Measurements from ENCODE around the gene YWHAQ.
"Not testable (repeated sequence)": the region's sequence is repeated elsewhere in the genome, so short reads cannot be mapped to it uniquely, and the experiment has no call there.

The YWHAQ gene

GRCh38 chr2:9595746-9596145, 35.1 kb downstream of the YWHAQ start:
- FAIRE-seq, result no peak
- no peak for DNase-seq (ENCODE audit: insufficient read length, low spot score)

DNA sequence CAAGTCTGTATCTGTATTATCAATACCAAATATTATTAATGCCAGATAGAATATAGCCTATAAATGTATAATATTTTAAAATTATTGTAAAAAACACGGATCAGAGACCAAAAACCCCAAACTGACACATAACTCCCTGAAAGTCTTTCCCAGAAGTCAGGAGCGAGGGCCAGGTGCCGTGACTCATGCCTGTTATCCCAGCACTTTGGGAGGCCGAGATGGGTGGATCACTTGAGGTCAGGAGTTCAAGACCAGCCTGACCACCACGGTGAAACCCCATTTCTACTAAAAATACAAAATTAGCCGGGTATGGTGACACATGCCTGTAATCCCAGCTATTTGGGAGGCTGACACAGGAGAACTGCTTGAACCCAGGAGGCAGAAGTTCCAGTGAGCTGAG, 35.5 kb downstream of the YWHAQ start:
- DNase-seq (ENCODE audit: insufficient read length, low spot score); FAIRE-seq: not testable (repeated sequence)

DNA sequence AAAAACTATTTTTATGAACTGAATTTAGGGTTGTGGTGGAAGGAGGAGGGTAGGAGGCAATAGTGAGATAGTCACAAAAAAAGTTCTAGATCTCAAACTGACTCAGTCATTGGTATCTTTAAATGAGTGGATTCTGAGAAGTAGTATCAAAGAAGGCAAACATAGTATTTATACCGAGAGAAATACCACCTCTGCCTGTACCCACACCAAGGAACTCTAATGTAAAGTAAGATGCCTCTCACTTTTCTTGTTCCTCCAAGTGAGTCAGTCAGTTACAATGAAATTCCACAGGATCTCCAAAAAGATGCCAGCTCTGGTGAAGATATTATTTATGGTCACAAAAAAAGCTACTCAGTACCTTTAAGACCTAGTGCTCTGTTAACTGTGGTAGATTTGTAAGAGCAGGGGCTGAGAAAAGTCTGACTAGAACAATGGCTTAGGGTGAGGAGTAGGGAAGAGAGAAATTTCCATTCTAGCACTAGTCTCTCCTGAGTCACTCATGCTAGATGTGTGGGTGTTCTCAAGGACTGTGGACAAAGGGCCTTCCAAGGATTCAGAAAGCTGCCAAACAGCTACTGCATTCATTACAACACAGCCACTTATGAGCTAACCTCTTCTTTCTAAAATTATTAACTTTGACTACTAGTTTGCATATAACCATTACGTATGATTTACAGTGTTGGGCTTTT, 36.3 kb downstream of the YWHAQ start:
- FAIRE-seq, result peak; percentile 59

DNA sequence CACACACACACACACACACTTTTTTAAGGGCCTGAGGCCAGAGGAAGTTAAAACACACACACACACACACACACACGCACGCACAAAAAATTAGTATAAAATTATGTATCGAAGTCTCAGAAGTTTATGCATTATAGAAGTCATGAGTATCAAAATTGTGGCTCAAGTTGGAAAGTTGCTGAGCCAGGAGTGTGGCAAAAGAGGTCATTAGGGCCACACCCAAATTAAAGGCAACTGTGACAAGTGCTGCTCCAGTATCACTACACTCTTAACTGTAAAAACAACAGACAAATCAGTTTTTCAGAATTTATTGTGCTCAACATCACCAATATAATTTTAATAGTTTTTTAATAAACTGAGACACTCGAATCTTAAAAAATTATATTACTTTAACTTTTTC, 36.9 kb downstream of the YWHAQ start:
- DNase-seq (ENCODE audit: insufficient read length, low spot score), result no peak
- no peak for FAIRE-seq

More for the DNA sequence above, 36.3 kb downstream of the YWHAQ start:
- DNase-seq (ENCODE audit: insufficient read length, low spot score), result no peak

DNA sequence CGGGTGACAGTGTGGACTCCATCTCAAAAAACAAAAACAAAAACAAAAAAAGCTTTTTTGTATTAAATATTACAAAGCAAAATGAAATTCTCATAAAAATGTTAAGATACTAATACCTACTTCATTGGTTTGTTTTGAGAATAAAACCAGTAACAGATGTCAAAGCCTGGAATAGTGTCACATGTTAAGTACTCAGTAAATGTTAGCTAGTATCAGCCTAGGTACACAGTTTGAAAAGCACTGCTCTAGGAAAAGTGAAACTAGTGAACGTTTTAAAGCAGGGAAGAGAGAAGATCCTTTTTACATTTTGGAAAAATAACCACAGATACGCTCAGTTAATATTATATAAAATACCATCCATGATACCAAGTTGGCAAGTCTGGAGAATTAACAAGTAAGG, 38.1 kb downstream of the YWHAQ start:
- DNase-seq (ENCODE audit: insufficient read length, low spot score) (no peak), FAIRE-seq (no peak)

- no peak for DNase-seq (ENCODE audit: insufficient read length, low spot score)
- peak; percentile 4 for FAIRE-seq
Measured at GRCh38 chr2:9590641-9591040, 40.2 kb downstream of the YWHAQ start.

GRCh38 chr2:9586465-9586864, 44.3 kb downstream of the YWHAQ start:
- no peak for DNase-seq (ENCODE audit: insufficient read length, low spot score)
- FAIRE-seq, result no peak

- no peak for DNase-seq (ENCODE audit: insufficient read length, low spot score)
- no peak for FAIRE-seq
Measured at GRCh38 chr2:9585486-9585885, 45.3 kb downstream of the YWHAQ start.

- DNase-seq (ENCODE audit: insufficient read length, low spot score), result not testable (repeated sequence)
- peak; percentile 39 for FAIRE-seq
Measured at GRCh38 chr2:9584902-9585301, 45.9 kb downstream of the YWHAQ start.

DNA sequence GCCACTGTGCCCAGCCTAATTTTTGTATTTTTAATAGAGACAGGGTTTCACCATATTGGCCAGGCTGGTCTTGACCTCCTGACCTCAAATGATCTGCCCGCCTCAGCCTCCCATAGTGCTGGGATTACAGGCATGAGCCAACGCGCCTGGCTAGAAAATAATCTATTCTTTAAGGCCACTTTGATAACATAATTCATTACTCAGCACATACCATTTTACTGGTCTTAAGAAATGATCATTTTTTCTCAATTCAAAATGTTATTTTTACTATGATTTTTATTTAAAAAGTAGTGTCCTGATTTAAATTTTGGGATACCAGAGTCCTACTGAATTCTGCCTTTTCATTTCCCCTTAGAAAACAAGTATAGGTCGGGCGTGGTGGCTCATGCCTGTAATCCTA, 48.2 kb downstream of the YWHAQ start:
- no peak for FAIRE-seq

GRCh38 chr2:9578467-9579235, 52.1 kb downstream of the YWHAQ start:
- no peak for DNase-seq (ENCODE audit: insufficient read length, low spot score)
- FAIRE-seq, result no peak

More for the DNA sequence above, 48.2 kb downstream of the YWHAQ start:
- DNase-seq (ENCODE audit: insufficient read length, low spot score), result no peak

GRCh38 chr2:9574331-9574730, 56.5 kb downstream of the YWHAQ start:
- FAIRE-seq (no peak), DNase-seq (ENCODE audit: insufficient read length, low spot score) (no peak)

DNA sequence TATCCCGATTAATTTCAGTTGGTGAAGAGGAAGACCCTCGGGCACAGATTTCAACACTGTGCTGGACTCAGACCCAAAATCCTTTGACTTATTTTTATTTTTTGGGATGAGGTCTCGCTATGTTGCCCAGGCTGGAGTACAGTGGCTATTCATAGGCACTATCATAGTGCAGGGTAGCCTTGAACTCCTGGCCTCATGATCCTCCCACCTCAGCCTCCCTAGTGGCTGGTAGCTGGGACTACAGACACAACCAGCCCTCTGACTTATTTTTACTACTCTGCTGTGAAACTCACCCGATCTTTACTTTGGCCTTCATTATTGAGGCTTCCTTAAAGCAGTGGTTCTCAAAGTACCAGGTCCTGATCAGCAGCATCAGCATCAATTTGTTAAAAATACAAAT, 57.0 kb downstream of the YWHAQ start:
- DNase-seq (ENCODE audit: insufficient read length, low spot score) (no peak), FAIRE-seq (no peak)

DNA sequence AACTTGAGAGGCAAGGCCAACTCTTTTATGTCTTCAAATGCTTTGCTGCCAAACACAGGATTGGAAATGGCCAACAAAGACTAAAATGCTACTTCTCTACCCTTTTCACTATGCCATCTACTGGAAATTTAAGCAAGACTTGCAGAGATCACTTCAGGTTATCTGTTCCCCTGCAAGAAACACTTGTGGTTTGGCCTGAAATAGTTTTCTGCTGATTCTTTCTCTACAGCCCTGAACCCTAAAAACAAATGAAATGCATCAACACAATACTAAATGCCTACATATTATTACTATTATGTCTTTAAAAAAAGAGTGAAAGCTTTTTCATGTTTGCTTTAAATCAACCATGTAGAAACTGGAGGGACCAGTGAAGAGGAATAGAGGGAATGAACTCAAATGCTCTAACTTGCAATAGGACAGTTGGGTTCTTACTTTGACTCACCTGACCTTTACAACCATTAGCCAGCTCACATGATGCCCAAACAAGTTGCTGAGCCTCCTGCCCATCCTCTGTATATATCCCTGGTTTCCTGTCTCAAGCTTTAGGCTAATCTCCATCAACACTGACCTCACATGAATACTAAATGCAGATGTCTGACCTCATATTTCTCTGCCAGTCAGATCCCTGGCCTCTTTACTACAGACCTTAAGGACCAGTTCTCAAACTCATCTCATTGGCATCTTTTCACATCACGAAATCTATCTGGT, 57.6 kb downstream of the YWHAQ start:
- DNase-seq (ENCODE audit: insufficient read length, low spot score) (no peak), FAIRE-seq (no peak)

GRCh38 chr2:9570182-9571060, 60.4 kb downstream of the YWHAQ start:
- FAIRE-seq, result no peak
- no peak for DNase-seq (ENCODE audit: insufficient read length, low spot score)

DNA sequence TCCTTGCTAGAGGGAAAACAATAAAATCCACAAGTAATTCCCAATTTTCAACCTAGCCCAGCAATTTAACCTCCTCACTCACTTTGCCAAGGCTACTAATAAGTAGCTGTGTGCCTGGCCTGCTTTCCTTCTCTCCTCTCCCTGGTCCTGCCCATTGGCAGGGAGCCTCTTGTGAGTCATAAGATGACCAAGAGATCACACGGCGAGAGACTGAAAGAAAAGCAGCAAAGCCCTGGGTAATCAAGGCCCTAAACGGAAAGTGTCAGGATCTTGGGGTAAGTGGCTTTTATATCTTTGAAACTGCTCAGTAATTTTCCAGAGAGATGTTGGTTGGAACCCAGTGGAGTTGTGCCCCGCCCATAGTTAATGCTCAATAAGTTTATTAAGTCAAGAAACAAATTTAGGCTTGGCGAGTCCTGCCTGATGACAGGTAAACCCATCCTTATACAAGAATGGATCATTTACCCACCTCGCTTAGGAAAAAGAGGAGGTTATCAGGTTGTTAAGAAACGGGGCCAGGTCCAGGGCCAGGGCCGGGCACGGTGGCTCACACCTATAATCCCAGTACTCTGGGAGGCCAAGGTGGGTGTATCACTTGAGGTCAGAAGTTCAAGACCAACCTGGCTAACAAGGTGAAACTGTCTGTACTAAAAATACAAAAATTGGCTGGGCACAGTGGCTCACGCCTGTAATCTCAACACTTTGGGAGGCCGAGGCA, 65.2 kb downstream of the YWHAQ start:
- no peak for FAIRE-seq
- no peak for DNase-seq (ENCODE audit: insufficient read length, low spot score)

DNA sequence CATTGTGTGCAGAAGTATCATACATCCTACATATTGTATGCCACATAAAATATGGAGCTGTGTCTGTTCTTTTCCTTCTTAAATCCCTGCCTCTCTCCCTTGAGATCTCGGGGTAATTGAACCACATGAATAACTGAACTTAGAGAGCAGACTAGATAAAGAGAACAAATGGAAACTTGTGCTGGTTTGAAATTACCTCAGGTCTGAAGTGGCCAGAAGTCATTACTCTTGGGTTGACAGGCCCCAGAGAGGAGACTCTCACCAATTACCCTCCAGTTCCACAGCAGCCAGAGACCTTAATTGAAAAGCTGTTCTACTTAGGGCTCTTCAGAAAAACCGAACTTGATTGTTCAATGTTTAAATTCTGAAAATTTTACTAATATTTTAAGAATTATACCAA, 70.2 kb downstream of the YWHAQ start:
- DNase-seq (ENCODE audit: insufficient read length, low spot score) (no peak), FAIRE-seq (no peak)

GRCh38 chr2:9558948-9559381, 71.8 kb downstream of the YWHAQ start:
- no peak for FAIRE-seq
- DNase-seq (ENCODE audit: insufficient read length, low spot score), result no peak

DNA sequence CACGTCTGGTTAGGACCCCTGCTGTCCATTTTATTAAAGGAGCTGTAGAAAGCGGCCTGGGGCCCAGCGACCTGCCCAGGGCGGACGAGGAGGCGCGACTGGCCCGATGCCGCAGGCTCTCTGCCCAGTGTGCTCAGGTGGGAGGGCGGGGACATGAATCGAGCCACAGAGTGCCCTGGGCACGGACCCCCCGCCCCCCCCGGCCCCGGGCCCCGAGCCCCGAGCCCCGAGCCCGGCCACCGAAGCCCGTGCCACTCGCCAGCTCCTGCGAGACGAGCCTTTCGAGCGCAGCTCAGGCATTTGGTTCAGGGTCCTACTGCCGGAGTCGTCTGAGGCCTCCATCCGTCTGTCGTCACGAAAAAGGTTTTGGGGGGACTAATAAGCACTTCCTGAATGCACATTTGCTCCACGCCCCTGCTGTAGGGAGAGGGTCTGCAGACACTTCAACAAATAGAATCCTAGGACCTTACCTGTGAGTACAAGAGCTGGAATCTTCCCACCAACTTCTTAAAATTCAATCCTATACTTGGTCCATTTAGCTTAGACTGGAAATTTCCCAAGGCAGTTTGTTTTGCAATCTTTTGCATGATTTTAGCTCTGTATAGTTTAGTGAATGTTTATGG, 74.6 kb downstream of the YWHAQ start:
- DNase-seq (ENCODE audit: insufficient read length, low spot score) (no peak), FAIRE-seq (peak; percentile 23)

Measured in GM19239 (cell line).